Ishikawa (cell line): Measurements from ENCODE around the gene BBS9.

Source experiments
- CREB1 ChIP-seq: IDR thresholded peaks from 2 replicates; pipeline ENCODE4 v1.6.1; 2012; ENCODE audit warnings: low read depth
- EGR1 ChIP-seq: IDR thresholded peaks from 2 replicates; pipeline ENCODE4 v1.6.1; 2012
- EP300 ChIP-seq: IDR thresholded peaks from 2 replicates; pipeline ENCODE4 v1.6.1; 2012; ENCODE audit warnings: borderline replicate concordance
- RAD21 ChIP-seq: IDR thresholded peaks from 2 replicates; pipeline ENCODE4 v1.6.1; 2012; ENCODE audit warnings: low read depth
- TCF12 ChIP-seq: IDR thresholded peaks from 2 replicates; pipeline ENCODE4 v1.6.1; 2012; ENCODE audit warnings: low read depth
- YY1 ChIP-seq: IDR thresholded peaks from 2 replicates; pipeline ENCODE4 v1.6.1; 2012; ENCODE audit warnings: low read depth
- TF ChIP-seq, protein P1 (sequence below): IDR thresholded peaks from 2 replicates; pipeline ENCODE4 v1.6.1; 2012
- TF ChIP-seq, protein P2 (sequence below): IDR thresholded peaks from 2 replicates; pipeline ENCODE4 v1.6.1; 2012

DNA sequence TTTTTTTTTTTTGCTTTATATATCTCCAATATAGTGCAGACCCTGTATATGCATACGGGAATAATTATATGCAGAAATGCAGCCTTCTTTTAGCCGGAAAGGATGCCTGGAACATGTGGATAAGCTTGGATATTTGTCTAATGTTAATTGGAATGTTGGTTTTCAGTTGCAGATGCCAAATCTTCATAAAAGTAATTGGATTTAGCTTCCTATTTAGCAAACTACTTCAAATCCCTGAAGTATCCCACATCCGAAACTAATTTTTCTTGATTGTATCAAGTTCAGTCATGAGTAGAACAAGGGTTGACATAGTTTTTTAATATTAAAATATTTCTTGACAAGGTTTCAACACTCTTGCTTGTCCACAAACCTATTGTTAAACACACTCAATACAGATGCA is 281.7 kb downstream of the BBS9 start:
- TF ChIP-seq TCF12 (no peak), RAD21 (no peak), CREB1 (no peak), EGR1 (no peak), YY1 (no peak), EP300 (no peak)
- TF ChIP-seq, protein P1, sequence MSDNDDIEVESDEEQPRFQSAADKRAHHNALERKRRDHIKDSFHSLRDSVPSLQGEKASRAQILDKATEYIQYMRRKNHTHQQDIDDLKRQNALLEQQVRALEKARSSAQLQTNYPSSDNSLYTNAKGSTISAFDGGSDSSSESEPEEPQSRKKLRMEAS: no peak
- TF ChIP-seq, protein P2, sequence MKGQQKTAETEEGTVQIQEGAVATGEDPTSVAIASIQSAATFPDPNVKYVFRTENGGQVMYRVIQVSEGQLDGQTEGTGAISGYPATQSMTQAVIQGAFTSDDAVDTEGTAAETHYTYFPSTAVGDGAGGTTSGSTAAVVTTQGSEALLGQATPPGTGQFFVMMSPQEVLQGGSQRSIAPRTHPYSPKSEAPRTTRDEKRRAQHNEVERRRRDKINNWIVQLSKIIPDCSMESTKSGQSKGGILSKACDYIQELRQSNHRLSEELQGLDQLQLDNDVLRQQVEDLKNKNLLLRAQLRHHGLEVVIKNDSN: no peak
